Measurements from ENCODE around the gene PKMYT1.
"Not testable (repeated sequence)": the region's sequence is repeated elsewhere in the genome, so short reads cannot be mapped to it uniquely, and the experiment has no call there.

PKMYT1 gene

DNA sequence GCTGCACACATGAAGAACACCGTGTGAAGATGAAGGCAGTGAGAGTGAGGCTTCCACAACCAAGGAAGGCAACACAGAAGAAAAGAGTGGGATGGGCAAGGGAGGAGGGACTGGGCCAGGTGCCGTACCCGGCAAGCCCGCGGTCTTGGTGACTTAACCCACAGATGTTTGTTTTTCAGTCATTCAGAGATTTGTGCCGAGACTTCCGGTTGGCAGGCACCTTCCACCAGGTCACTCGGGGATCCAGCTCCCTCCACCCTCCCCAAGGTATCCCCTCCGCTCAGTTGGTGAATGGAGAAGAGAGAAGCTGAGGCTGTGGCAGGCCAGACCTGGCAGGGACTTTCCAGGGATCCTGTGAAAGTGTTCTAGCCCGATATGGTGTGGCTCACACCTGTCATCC is 21.0 kb downstream of the PKMYT1 start:
- DNase-seq, result no peak

DNA sequence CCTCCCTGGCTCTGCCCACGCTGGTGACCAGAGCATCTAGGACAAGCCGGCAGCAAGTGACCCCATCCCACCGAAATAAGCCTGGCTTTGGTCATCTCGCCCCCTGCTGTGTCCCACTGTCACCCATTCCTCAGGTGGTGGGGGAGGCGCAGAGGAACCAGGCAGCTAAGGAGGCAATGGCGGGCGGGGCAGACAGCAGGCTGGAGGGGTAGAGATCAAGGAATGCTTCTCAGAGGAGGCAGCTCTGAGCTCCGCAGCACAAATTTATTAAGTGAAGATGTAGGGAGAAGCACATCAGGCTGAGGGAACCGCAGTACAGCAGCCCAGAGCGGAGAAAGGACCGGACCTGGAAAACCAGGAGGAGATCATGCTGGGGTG is 23.7 kb downstream of the PKMYT1 start:
- no peak for DNase-seq

DNA sequence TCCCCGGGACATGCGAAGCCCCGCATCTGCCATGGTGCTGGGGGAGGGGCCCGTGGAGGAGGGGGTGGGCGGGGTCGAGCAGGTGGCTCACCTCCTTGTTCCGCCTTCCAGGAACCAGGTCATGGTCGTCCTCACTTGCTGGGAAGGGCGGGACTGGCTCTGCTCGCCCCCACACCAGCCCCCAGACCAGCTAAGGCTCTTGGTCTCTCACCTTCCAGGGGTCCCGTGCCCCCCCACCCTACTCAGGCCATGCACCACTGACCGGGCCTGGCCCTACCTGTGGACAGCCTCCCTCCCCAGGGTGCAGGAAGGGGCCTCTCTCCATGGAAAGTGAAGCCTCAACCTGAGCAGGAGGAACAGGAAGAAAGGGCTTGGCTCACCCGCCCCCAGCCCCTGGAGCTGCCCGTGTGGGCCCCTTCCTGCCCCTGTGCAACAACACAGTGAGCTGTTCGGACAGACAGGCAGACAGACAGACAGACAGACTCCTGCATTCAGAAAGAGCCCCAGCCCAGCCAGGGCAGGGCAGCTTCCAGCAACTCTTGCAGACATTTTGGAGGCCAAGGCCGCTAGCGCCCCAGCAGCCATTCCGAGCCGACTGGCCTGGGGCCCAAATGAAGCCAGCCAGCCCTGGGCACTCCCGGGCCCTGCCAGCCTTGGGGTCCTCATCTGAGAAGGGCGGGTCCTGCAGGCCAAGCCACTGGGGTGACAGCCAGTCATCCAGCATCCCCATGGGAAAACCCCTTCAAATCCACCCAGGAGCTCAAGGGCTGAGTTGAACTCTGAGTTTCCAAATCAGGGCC is 24.3 kb downstream of the PKMYT1 start:
- DNase-seq, result peak in 1 of 2 donors; percentile 53

DNA sequence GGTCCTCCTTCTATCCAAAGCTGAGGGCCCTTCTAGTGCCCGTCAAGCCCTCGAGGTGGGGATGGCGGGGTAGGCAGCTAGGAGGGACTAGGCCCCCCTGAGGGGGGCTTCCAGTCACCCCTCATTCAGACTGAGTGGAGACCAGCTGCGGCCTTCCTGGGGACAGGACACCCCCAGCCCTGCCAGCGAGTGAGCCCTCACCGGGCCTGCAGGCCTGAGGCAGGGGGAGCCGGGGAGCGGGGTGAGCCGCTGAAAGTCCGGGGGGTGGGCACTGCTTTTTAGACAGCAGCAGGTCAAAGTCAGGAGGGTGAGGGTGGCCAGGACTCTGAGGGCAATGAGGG is 24.8 kb downstream of the PKMYT1 start:
- no peak for DNase-seq

DNA sequence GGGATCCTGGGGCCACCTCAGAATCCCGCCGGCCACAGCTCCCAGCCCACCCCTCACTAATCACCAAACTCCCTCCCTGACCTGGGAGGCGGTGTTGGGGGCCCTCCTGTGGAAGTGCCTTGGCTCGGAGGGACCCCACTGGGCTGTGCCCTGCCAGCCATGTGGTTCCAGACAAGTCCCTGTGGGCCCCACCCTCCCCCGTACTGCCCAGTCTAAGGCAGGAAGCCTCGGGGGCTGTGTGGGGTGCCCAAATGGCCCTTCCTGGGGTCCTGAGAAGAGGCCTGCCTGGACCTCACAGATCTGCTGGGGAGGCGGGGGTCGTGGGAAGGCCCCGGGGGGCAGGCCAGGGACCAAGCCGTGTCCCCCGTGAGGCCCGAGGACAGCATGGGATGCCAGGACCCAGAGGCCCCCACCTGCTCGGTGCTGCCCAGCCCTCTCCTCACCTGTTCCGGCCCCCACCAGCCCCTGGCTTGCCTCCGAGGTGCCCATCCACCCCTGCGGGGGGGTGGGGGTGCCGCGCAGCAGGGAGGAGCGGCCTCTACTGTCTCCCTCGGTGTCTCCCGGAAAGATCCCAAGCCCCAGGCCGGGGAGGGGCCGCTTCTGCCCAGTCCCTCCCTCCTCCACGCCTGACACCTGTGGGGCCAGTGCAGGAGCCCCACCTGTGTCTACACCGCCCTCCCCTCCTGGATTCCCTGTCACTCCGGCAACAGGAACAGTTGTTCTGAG is 25.4 kb downstream of the PKMYT1 start:
- DNase-seq, result no peak

DNA sequence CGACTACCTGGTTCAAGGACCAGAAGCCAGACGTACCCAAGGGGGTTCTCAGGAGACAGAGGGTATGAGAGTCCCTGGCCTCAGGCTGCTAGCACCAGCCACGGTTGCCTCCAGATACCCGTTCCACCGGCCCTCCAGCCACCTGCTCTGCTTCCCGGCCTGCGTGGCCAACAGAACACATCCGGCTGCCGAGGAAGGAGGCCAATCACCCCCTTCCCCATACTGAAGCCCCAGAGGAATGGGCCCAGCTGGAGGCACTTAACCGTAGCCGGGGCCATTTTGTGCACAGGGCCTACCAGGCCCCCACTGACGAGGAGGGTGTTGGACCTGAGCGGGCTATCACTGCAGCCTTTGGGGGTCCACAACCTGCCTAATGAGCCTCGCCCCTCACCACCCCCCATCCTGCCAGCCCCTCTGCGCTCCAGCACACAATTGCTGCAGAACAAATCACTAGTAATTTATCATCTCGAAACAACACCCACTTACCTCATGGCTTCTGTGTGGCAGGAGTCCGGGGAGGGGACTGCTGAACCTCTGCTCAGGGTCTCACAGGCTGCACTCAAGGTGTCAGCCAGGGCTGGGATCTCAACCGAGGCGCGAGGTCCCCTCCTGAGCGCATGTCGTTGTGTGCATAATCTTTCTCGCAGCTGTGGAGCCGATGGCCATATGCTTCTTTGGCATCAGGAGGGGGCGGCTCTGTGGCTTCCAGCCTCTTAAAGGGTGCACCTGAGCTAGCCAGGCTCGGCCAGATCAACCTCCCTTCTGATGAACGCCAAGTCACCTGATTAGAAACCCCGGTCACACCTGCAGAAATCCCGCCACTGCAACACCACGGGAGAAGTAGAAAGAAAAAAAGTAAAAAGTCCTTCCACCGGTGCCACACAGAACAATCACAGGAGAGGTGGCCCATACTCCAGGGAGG is 26.3 kb downstream of the PKMYT1 start:
- no peak for DNase-seq

DNA sequence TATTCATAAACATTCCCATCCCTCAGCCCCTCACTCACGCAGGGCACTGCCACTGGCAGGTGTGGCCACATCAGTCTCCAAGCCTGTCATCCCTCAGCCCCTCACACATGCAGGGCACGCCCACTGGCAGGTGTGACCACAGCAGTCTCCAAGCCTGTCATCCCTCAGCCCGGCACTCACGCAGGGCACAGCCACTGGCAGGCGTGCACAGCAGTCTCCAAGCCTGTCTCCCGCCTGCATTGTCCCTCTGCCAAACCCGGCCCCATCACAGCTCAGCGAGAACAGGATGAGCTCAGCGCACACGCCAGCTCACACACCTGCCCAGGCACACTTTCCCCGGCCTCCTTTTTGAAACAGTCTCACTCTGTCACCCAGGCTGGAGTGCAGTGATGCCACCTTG is 27.6 kb downstream of the PKMYT1 start:
- no peak for DNase-seq

DNA sequence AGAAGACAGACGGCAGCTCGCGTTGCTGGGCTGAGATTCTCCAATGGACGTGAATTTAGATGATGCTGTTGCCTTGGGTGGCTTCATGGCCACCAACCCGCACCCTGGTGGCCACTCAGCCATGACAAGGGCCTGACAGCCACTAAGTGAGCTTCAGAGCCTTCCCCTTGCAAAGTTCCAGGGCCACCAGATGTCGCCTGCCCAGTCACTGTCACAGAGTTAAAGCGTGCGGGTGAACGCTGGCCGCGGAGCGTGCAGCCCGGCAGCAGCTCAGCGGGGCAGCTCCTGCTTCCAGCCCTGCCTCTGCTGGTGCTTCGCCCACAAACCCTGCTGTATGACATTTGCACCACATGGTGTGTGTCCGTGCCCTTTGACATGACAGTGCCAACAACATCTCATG is 29.5 kb downstream of the PKMYT1 start:
- DNase-seq, result no peak

DNA sequence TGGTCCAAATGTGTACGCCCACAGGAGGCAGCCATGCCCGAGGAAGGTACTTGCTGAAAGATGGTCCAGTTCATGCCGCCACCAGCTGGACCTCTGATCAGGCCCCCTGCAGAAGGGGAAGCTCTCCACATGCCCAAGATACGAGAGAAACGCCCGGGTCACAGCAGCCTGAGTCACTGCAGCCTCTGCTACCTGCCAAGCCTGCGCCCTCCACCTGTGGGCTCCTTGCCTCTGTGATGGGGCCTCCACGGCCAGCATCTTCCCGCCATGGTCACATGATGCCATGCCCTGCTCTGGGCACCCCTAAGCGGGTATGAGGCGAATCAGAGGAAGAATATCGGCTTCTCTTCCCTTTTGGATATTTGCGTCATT is 29.9 kb downstream of the PKMYT1 start:
- no peak for DNase-seq

DNA sequence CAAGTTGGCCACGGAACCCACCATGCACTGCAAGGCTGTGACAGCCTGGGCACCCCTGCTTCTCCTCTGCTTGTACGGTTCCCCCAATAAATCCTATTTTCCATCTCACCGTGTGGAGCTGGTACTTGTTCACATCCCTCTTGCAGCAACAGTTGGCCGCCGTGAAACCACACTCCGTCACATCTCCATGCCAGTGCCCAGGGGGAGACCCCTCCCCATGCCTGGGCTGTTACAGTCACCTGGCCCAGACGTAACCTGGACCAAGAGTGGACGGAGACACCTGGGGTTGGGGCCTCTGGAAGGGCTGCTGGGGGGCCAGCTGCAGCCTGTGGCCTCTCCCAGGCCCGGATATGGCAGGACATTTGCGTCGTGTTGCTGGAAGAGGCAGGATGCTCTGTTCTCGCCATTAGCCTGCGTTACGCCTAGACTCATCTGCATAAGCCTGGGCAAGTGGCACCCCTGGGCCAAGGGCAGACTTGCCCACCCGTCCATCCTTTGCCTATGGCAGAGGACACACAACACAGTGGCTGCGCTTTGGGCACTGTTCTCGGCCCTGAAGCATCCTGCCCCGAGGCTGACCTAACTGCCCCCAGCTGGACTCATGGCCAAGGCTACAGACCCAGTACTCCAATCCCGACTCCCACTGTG is 30.4 kb downstream of the PKMYT1 start:
- no peak for DNase-seq

DNA sequence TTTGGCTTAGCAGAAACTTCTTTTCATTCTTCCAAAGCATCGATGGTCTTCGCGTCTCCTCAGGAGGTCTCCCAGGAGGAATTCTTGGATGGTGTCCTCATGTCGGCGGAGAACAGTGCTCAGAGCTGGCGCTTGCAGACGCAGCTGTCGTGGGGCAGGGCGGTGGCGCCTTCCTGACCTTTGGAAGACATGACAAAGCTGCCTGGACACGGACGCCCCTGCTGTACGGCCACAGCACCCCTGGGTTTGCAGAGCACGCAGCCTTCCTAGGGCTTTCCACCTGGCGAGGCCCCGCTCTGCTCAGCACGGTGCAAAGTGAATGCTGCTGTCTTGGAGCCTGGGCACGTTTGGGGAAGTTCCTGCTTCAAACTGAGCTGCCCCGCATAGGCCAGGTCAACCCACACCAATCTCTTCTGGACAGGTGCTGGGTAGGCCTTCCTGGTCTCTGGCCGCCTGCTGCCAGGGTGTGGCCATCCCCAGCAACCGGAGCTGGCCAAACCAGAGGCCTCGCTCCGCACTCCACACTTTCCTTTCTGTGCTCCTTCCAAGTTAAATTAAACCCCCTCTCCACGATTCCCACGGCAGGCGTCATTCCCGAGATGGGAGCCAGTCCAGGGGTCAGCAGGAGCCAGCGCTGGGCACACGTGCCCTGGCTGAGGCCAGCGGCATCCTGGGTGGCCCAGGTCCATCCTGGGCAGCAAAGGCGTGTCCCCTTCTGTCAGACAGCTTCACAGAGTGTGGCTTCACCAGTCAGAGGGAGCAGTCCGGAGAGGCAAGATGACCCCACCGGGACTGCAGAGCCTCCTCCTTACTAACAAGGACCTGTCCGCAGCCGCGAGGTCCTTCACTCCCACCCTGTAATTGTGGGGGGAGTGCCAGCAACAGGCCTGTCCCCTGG is 31.2 kb downstream of the PKMYT1 start:
- no peak for DNase-seq

DNA sequence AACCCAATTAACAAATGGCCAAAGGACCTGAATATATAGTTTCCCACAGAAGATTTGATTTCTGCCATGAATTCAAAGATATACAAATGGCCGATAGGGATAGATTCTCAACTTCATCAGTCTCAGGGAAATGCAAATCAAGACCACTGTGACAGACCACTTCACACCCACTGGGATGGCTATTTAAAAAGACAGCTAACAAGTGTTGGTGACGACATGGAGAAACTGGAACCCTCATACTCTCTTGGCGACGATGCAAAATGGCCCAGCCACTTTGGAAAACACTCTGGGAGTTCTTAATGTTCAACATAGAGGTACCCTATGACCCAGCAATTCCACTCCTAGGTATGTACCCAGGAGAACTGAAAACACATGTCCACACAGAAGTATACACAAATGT is 33.6 kb downstream of the PKMYT1 start:
- DNase-seq, result no peak

DNA sequence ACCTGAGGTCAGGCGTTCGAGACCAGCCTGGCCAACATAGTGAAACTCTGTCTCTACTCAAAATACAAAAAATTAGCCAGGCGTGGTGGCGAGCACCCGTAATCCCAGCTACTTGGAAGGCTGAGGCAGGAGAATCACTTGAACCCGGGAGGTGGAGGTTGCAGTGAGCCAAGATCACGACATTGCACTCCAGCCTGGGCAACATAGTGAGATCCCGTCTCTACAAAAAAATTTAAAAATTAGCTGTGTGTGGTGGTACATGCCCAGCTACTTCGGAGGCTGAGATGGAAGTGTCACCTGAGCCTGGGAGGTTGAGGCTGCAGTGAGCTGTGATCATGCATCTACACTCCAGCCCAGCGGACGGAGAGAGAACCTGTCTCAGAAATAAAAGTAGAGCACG is 36.5 kb downstream of the PKMYT1 start:
- not testable (repeated sequence) for DNase-seq

DNA sequence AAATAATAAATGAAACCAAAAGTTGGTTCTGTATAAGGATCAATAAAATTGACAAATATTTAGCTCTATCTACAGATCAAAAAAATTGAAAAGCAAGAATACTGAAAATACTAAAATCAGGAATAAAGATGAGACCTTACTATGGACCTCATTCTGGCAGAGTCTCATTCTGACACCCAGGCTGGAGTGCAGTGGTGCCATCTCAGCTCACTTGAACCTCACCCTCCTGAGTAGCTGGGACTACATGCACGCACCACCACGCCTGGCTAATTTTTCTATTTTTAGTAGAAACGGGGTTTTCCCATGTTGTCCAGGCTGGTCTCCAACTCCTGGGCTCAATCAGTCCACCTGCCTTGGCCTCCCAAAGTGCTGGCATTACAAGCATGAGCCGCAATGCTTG is 38.2 kb downstream of the PKMYT1 start:
- no peak for DNase-seq

DNA sequence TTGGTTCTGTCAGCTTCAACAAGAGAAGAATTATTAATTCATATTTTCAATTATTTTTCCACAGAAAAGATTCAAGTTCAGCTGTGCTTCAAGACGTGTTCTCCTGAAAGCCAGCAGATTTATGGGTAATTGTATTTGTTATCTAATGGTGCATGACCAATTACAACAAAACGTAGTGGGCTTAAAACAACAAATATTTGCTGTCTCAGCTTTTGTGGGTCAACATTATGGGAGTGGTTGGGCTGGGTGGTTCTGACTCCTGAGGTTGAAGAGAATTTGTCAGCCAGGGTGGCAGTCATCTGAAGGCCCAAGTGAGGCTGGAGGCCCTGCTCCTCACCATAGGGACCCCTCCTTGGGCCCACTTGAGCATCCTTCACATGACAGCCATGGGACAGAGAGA is 40.3 kb downstream of the PKMYT1 start:
- DNase-seq, result no peak

DNA sequence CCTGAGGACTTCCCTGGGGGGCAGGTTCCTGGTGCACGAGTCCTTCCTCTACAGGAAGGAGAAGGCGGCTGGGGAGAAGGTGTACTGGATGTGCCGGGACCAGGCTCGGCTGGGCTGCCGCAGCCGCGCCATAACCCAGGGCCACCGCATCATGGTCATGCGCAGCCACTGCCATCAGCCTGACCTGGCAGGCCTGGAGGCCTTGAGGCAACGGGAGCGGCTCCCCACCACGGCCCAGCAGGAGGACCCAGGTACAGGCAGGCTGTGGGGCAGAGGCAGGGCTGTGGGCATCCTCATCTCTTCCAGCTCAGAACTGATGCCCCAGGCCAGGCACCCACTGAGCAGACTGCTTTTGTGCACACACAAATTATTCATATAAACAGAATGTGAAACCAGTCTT is 42.0 kb downstream of the PKMYT1 start:
- DNase-seq, result no peak

DNA sequence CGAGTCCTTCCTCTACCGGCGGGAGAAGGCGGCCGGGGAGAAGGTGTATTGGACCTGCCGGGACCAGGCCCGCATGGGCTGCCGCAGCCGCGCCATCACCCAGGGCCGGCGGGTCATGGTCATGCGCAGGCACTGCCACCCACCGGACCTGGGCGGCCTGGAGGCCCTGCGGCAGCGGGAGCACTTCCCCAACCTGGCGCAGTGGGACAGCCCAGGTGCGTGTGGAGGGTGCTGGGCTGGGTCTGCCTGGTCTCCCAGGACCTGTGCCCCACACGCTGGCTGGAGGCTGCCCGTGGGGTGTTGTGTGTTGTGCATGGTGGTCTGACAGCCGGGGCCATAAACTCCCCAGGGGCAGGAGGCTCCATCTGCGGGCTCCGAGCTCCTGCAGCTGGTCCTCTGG is 43.1 kb downstream of the PKMYT1 start:
- no peak for DNase-seq

DNA sequence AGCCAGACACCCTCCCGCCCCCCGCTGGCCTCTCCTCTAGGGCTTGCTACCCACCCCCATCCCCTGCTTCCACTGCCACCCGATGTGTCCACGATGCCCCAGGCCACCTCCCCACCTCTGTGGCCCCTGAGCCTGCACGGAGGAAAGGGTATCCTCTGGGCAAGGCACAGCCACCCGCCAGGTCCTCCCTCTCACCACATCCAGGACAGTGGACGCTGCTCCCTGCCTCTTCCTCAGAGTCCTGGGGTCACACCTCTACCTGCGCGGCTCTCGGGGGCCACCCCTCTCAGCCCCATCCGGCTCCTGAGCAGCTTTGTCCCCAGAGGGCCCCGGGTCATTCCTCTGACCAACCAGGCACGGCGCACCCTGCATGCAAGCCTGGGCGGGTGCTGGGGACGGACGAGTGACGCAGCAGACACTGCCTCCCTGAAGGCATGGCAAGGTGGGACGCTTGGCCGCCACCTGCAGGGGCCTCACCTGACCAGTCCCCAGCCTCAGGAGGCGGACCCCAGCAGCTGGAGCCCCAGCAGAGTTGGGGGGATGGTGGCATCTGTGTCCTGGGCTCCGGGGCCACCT is 43.7 kb downstream of the PKMYT1 start:
- no peak for DNase-seq

DNA sequence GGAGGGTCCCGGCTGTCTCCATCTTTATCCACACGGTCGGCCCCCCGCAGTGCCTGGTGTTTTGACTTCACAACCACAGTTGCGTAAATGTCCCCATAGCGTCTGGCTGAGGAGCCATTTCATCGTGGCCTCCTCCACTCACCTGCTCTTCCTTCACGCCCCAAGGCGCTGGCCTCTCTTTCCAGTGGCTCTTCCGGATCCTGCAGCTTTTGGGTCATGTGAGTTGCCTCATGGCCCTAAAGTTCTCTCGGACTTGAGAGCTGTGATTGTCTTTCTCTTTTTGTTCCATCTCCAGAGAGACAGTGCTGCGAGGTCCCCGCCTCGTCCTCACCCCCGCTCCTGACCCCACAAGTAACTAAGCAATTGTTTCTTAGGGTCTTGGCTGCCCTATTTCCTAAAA is 45.8 kb downstream of the PKMYT1 start:
- no peak for DNase-seq

DNA sequence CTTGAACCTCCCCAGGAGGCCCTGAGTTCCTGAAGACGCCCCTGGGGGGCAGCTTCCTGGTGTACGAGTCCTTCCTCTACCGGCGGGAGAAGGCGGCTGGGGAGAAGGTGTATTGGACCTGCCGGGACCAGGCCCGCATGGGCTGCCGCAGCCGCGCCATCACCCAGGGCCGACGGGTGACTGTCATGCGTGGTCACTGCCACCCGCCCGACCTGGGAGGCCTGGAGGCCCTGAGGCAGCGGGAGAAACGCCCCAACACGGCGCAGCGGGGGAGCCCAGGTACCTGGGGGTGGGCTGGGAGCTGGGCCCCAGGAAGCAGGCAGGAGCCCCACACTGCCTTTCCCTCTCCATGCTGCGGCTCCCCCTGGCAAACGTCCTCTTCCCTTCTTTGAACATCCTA is 46.5 kb downstream of the PKMYT1 start:
- no peak for DNase-seq

DNA sequence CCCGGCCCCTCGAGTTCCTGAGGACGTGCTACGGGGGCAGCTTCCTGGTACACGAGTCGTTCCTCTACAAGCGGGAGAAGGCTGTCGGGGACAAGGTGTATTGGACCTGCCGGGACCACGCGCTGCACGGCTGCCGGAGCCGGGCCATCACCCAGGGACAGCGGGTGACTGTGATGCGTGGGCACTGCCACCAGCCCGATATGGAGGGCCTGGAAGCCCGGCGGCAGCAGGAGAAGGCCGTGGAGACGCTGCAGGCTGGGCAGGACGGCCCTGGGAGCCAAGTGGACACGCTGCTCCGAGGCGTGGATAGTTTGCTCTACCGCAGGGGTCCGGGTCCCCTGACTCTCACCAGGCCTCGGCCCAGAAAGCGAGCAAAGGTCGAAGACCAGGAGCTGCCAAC is 47.1 kb downstream of the PKMYT1 start:
- DNase-seq, result no peak
